HG03565 (cell line): ENCODE data around the gene GDNF.
"Not testable (repeated sequence)": the region's sequence is repeated elsewhere in the genome, so short reads cannot be mapped to it uniquely, and the experiment has no call there.

Experiments used
- ATAC-seq: cut with Tn5 transposase; IDR thresholded peaks from one replicate; pipeline ENCODE4 v1.9.1; 2021; ENCODE audit warnings: mild to moderate bottlenecking, moderate library complexity; ENCODE audit not compliant: unreplicated experiment

The GDNF gene

DNA sequence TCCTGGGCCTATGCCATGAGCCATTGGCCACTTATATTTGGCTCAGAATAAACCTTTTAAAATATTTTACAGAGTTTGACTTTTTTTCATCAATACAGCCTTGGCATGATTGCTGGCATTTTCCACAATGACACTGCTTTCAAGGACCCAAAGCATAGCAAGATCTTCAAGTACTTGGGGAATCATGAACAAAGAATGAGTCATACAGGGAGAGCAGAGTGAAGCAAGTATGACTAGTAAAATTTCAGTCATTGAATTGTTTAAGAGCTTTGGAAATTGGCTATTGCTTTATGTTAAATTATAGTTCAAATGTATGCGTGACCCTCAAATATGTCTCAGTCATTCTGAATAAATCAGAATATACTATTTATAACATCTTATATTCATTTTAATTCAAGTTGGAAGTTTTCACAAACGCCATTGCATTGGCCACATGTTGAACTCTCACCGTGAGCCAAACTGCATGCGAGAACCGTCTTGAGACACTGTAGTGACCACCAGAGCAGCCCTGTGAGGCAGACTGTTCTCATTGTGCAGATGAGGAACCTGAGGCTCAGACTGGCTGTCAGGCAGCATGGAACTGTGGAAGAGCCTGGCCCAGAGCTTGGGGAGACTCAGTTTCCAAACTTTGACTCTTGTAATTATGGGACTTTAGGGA lies 52.9 kb downstream of the GDNF start:
- peak; percentile 53 for ATAC-seq

DNA sequence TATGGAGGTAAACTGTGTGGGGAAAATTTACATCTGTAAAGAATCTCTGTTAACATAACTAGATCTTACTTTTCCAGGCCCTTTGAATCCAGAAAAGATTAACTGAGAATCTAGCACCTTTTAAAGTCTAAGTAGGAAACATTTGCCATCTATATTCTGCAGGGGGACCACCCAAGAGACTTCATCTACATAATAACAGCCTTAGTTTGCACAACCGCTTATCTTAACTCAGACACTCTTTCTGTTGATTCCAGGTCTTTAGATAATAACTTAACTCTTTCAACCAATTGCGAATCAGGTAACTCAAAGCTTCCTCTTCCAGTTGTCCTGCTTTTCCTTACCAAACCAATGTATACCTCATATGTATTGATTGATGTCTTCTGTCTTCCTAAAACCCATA lies 53.4 kb downstream of the GDNF start:
- no peak for ATAC-seq

GRCh38 chr5:37781409-37781808 lies 58.4 kb downstream of the GDNF start:
- not testable (repeated sequence) for ATAC-seq

- ATAC-seq = no peak
Observed at GRCh38 chr5:37777432-37778130, 62.3 kb downstream of the GDNF start.

DNA sequence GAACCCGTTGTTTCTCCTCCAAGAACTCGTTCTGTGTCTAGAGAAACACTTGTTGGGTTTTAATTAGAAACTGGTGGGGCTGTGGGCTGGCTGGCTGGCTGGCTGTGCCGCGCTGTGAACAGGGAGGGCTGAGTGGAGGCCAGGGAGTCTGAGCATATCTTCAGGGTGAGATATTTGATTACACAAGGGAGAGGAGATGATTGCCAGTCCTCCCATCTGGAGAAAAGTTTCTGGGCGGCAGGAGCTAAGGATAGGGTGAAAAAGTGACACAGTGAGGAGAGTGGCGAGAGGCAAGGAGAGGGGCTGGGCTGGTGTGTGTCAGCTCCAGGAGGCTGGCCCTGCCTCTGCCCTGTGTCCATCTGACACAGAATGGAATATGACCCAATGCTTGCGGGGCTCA lies 63.0 kb downstream of the GDNF start:
- no peak for ATAC-seq

GRCh38 chr5:37774912-37775483 lies 64.8 kb downstream of the GDNF start:
- no peak for ATAC-seq

- no peak for ATAC-seq
Observed at GRCh38 chr5:37773809-37774208, 66.0 kb downstream of the GDNF start.

GRCh38 chr5:37772255-37772654 lies 67.6 kb downstream of the GDNF start:
- no peak for ATAC-seq

DNA sequence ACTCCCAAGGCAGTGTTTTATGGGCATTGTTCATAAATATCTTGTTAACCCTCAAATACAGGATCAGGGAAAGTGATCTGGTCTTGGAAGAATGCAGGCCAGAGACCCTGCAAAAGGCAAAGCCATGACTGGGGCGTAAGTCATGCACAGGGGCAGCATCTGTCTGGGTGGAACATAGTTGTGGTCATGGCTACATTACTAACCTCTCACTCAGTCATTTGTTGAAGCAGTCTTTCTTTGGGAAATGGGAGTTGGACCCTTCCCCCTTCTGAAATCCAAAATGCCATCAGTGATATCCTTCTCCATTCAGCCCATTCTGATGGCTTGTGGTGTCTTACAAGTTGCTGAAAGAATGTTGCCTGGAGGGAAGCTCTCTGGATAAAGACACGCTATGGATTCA lies 68.1 kb downstream of the GDNF start:
- ATAC-seq = no peak

DNA sequence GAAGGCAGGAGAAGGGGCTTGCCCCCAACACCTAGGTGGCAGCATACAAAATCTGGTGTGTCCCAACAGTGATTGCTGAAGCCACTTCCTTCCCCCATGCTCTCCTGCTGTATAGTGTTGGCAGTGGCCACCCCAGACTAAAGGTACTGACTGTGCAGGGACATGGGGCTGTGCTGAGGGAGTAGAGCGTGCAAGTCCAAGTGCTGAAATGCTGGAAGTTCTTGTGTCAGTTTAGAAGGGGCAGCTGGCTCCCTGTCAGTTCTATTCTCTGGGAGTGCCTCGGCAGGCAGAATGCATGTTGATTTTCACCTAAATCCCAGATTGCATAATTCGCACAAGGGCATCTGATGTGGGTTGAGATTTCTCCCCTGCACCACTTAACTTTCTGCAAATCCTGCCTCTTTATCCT lies 68.6 kb downstream of the GDNF start:
- no peak for ATAC-seq

DNA sequence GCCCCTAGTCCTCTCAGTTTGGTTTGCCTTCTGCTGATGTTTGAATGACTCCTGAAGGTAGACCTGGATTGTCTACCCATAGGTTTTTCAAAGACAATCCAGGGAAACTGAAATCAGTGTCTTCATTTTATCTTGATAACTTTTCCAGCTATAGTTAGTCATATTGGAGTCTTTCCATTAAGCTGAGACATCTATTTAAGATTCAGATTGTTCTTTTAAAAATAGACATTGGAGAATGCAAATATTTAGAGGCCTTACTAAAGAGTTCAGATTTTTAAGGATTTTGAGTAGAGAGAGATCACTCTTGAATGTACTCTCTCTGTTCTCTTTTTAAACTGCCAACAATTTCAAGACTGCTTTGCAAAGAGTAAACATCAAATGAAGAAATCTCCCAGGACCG lies 69.1 kb downstream of the GDNF start:
- no peak for ATAC-seq

- no peak for ATAC-seq
Observed at GRCh38 chr5:37769840-37770239, 70.0 kb downstream of the GDNF start.

DNA sequence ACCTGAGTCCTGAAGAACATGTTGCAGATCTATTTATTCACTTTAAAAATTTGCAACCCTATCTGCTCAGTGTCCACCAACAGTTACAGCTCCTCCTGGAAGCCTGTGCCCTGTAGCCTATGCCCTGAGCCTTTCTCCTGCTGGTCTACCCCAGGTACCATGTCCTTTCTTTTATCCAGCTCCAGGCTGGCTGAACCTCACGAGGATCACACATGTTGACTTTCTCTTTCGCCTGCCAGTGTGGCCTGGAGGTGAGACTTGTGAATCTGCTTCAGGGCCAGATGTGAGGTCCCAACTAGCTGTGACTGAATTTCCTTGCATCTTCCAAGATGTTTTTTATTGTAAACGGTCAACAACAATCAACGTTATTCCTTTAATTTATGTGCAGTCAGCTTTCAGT lies 70.7 kb downstream of the GDNF start:
- ATAC-seq = no peak

GRCh38 chr5:37768371-37768770 lies 71.5 kb downstream of the GDNF start:
- no peak for ATAC-seq

DNA sequence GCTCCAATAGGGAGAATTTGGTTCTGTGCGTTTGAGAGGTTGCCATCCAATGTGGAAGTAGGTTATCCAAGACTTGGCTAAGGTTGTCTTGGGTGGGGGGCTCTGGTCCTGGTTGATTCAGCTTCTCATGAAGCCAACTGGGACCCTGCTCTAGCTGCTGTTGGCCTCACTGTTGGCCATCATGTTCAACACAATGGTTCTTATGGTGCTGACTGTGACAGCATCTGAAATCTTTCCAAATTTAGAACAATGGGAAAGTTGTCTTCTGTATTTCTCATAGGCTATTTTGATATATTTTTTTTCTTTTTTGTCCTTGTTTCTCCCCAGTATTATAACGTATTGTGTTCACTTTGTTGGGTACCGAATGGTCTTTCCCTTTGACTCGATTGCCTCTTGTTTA lies 71.9 kb downstream of the GDNF start:
- ATAC-seq = no peak

- ATAC-seq = no peak
Observed at GRCh38 chr5:37767251-37767650, 72.6 kb downstream of the GDNF start.
